22Rv1 (cell line): ENCODE measurements around the gene KRT77.

Experiments used
- ZFX ChIP-seq: fragments of 450-650 bp; IDR thresholded peaks from 2 replicates; pipeline ENCODE4 v1.6.1; 2017; ENCODE audit warnings: antibody characterized with exemption, borderline replicate concordance
- TF ChIP-seq, protein P1 (sequence below): fragments of 450-650 bp; IDR thresholded peaks from 2 replicates; pipeline ENCODE4 v1.5.1; 2017; ENCODE audit warnings: mild to moderate bottlenecking

DNA sequence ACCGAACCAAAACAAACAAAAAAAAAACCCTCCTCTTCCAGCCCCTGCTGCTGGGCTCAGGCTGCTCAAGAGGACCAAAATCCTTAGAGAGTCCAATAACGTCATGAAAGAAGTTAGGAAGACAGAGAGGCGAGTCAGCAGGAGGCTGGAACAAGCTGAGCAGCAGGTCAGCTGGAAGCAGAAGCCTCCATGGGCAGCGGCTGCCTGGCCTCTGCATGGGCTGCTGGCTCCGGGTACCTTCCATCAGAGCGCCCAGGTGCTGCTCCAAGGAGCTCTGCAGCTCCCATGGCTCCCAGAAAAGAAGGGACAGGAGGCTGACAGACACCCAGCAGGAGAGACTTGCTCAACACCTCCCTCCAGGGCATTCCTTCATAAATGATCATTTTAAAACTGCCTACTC, 48.1 kb downstream of the KRT77 start:
- TF ChIP-seq, protein P1, sequence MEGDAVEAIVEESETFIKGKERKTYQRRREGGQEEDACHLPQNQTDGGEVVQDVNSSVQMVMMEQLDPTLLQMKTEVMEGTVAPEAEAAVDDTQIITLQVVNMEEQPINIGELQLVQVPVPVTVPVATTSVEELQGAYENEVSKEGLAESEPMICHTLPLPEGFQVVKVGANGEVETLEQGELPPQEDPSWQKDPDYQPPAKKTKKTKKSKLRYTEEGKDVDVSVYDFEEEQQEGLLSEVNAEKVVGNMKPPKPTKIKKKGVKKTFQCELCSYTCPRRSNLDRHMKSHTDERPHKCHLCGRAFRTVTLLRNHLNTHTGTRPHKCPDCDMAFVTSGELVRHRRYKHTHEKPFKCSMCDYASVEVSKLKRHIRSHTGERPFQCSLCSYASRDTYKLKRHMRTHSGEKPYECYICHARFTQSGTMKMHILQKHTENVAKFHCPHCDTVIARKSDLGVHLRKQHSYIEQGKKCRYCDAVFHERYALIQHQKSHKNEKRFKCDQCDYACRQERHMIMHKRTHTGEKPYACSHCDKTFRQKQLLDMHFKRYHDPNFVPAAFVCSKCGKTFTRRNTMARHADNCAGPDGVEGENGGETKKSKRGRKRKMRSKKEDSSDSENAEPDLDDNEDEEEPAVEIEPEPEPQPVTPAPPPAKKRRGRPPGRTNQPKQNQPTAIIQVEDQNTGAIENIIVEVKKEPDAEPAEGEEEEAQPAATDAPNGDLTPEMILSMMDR, result no peak
- TF ChIP-seq ZFX, result no peak
